Uterus (tissue), 2 donors: Measurements from ENCODE around the gene ASAP2.

Experiments
- CTCF ChIP-seq, 4 experiments: fragments of 200-600 bp in 2 of 4; fragments of 450-650 bp in 2 of 4; sonication (generic) in 2 of 4; IDR thresholded peaks; one replicate each; pipeline ENCODE4 v1.5.1; 2016 to 2019; ENCODE audit warnings: antibody characterized with exemption in 4 of 4, mild to moderate bottlenecking in 2 of 4, moderate library complexity in 1 of 4
- POLR2A ChIP-seq, 2 donors: fragments of 450-650 bp; IDR thresholded peaks; one replicate each; pipeline ENCODE4 v1.6.1; 2016; ENCODE audit warnings: antibody characterized with exemption in 2 of 2, mild to moderate bottlenecking in 1 of 2, moderate library complexity in 1 of 2

DNA sequence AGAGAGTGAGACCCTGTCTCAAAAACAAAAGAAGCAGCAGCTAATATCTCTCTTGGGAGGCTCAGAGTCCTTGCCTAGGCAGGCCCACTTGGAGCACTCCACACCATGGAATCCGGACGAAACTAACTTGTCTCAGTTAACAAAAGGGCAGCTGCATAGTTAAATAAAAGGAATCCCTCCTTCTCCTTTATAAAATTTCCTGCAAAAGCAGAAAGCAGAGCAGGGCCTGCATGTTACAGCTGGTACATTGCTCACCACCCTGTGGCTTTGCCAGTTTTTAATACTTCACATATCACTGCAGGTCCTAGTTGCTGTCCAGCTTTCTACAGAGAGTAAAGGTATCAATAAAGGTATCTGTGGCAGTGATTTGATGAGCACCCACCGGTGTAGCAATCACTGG, 93.6 kb downstream of the ASAP2 start:
- TF ChIP-seq CTCF (IDR thresholded peaks at IDR 0.05) = no peak
- TF ChIP-seq POLR2A (IDR thresholded peaks at IDR 0.05) = no peak
